GM19238 (cell line): ENCODE measurements around the gene TMPRSS15.
"Not testable (repeated sequence)": the region's sequence is repeated elsewhere in the genome, so short reads cannot be mapped to it uniquely, and the experiment has no call there.

ENCODE experiments used
- DNase-seq: peaks from one replicate; pipeline ENCODE4 v3.0.0; 2011; ENCODE audit warnings: low spot score; ENCODE audit not compliant: insufficient read length

TMPRSS15 gene

GRCh38 chr21:18403735-18404450 lies at the start of gene TMPRSS15:
TSS of gene TMPRSS15 (minus strand) at chr21:18403785. CDS start at chr21:18403622, 163 bp downstream.
- no peak for DNase-seq

GRCh38 chr21:18451670-18452069 lies 48.1 kb upstream of the TMPRSS15 start:
- no peak for DNase-seq

GRCh38 chr21:18449605-18450550 lies 46.3 kb upstream of the TMPRSS15 start:
- no peak for DNase-seq

GRCh38 chr21:18443701-18444100 lies 40.1 kb upstream of the TMPRSS15 start:
- no peak for DNase-seq

GRCh38 chr21:18443085-18443484 lies 39.5 kb upstream of the TMPRSS15 start:
- DNase-seq, result no peak

- DNase-seq, result no peak
Measured at GRCh38 chr21:18430341-18430740, 26.8 kb upstream of the TMPRSS15 start.

- no peak for DNase-seq
Measured at GRCh38 chr21:18424276-18424675, 20.7 kb upstream of the TMPRSS15 start.

- DNase-seq, result no peak
Measured at GRCh38 chr21:18417141-18417790, 13.7 kb upstream of the TMPRSS15 start.

GRCh38 chr21:18411565-18411964 lies 8.0 kb upstream of the TMPRSS15 start:
- DNase-seq, result no peak

- no peak for DNase-seq
Measured at GRCh38 chr21:18409579-18409978, 6.0 kb upstream of the TMPRSS15 start.

GRCh38 chr21:18398843-18399242 lies 4.7 kb downstream of the TMPRSS15 start:
- DNase-seq, result no peak

- DNase-seq, result no peak
Measured at GRCh38 chr21:18387994-18388393, 15.6 kb downstream of the TMPRSS15 start.

- DNase-seq, result no peak
Measured at GRCh38 chr21:18384771-18385170, 18.8 kb downstream of the TMPRSS15 start.

- not testable (repeated sequence) for DNase-seq
Measured at GRCh38 chr21:18382934-18383619, 20.5 kb downstream of the TMPRSS15 start.

GRCh38 chr21:18382141-18382540 lies 21.4 kb downstream of the TMPRSS15 start:
- DNase-seq, result no peak

GRCh38 chr21:18373606-18374005 lies 30.0 kb downstream of the TMPRSS15 start:
- DNase-seq, result no peak

- DNase-seq, result no peak
Measured at GRCh38 chr21:18370301-18370700, 33.3 kb downstream of the TMPRSS15 start.

- DNase-seq, result no peak
Measured at GRCh38 chr21:18369115-18369514, 34.5 kb downstream of the TMPRSS15 start.

GRCh38 chr21:18368205-18368604 lies 35.4 kb downstream of the TMPRSS15 start:
- no peak for DNase-seq

- DNase-seq, result no peak
Measured at GRCh38 chr21:18356801-18357200, 46.8 kb downstream of the TMPRSS15 start.

GRCh38 chr21:18354947-18355346 lies 48.6 kb downstream of the TMPRSS15 start:
- DNase-seq, result no peak
